GM18870 (cell line): Measurements from ENCODE around the gene ABHD16B.
A peak's percentile ranks its signal among the peaks of the same experiment; 100 is the strongest.
"Not testable (repeated sequence)": the region's sequence is repeated elsewhere in the genome, so short reads cannot be mapped to it uniquely, and the experiment has no call there.

Source experiments
- ATAC-seq: cut with Tn5 transposase; IDR thresholded peaks from one replicate; pipeline ENCODE4 v1.9.1; 2021; ENCODE audit warnings: moderate library complexity; ENCODE audit not compliant: unreplicated experiment

The ABHD16B gene

GRCh38 chr20:63834491-63834880 is 26.8 kb upstream of the ABHD16B start:
- no peak for ATAC-seq

GRCh38 chr20:63835021-63835858 is 26.1 kb upstream of the ABHD16B start:
- no peak for ATAC-seq

DNA sequence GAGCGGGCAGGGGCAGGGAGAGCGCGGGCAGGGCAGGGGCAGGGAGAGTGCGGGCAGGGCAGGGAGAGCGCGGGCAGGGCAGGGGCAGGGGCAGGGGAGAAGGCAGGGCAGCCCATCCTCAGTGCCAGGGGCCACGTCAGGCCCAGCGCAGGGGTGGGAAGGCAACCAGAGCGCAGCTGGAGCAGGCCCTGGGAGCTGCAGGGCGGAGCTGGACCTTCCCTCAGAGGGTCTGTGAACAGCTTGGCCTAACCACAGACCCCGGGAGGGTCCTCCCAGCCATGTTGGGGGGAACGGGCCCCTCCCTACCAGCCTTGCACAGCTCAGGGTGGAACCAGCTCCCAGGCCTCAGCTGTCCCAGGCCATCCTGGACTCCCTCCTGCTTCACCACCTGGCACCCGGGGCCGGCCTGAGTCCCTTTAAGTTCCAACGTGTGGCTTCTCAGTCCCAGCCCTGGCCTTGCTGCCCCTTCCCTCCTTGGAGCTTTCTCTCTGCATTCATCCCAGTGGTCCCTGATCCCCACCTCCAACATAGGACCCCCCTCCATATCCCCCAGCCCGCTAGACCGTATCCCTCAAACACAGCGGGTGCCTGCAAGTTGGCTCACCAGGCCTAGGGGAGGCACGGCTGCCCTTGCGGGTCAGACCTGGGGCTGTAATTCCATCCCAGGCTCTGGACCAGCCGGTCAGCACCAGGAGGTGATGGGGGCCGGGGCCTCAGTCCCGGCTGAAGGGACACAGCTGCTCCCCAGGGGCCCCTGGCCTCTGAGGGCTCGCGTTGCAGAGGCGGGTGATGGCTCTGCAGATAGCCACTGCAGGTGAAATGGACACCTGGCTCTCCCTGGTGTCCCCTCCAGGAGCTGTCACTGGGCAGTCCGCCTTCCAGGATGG is 24.6 kb upstream of the ABHD16B start:
- no peak for ATAC-seq

DNA sequence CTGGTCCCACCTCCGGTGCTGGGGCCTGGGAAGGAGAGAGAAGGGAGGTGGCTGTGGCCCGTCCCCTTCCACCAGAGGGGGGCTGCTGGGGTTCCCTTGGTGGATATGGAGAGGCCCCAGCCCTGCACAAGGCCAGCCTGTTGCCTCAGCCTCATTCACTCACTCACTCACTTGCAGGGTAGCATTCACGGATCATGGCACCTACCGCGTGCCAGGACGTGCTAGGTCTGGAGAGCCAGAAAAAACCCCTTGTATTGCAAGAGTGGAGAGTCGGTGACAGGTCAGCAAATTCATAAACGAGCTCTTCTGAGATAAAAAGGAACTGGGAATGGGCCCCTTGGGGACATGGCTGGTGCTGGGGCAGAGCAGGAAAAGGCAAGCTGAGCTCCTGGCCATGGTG is 23.8 kb upstream of the ABHD16B start:
- no peak for ATAC-seq

DNA sequence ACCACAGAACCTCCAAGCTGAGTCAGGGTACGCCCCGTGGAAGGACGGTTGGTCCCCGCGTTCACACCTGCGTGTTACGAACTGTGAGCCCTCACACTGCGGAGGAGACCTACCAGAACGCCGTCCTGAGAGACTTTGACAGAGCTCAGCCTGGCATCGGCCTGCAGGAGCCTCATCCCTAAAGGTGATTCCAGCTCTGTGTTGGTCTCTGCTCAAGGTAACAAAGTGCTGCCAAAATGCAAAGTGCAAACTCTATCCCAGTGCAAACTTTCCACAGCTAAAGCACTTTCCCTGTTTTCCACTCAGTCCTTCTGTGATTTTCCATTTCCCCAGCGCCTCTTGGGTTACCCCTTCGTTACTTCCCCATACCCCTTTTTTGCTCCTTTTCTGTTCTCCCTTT is 21.7 kb upstream of the ABHD16B start:
- no peak for ATAC-seq

DNA sequence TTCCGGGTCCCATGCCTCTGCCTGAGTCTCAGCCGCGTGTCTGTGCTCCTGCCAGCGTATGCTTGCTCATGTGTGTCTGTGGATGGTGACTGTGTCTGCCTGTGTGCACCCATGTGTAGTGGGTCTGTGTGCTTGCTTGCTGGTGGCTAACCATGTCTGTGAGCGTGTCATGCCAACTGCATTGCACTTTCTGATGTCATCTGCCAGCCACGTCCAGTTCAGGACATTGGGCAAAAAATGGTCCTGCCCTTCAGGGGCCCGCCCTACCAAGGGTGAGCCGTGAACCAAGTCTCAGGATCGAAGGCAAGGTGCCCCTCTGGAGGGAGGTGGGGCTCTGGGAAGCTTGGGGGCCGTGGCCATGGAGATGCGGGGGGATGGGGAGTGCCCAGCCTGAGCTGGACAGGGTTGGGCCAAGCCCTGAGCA is 20.9 kb upstream of the ABHD16B start:
- ATAC-seq, result no peak

- no peak for ATAC-seq
Observed at GRCh38 chr20:63842258-63842657, 19.0 kb upstream of the ABHD16B start.

- ATAC-seq, result no peak
Observed at GRCh38 chr20:63843222-63843621, 18.1 kb upstream of the ABHD16B start.

DNA sequence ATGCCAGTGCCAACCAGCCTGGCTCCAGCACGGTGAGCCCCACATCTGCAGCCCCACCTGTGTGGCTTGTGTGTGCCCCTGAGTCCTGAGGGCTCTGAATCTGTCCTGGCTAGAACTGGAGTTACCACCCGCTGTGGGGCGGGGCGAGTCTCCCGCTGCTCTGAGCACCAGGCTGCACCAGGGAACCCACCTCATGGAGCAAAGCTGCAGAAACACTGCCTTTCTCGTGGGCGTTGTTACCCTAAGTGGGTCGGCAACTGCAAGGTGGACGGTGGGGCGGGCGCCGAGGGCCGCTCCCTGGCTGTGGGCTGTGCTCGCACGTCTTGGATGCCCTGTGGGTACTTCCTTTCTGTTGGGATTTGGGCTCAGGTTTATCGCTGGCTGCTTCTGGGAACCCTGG is 17.5 kb upstream of the ABHD16B start:
- ATAC-seq, result no peak

GRCh38 chr20:63844511-63844991 is 16.7 kb upstream of the ABHD16B start:
- ATAC-seq, result no peak

DNA sequence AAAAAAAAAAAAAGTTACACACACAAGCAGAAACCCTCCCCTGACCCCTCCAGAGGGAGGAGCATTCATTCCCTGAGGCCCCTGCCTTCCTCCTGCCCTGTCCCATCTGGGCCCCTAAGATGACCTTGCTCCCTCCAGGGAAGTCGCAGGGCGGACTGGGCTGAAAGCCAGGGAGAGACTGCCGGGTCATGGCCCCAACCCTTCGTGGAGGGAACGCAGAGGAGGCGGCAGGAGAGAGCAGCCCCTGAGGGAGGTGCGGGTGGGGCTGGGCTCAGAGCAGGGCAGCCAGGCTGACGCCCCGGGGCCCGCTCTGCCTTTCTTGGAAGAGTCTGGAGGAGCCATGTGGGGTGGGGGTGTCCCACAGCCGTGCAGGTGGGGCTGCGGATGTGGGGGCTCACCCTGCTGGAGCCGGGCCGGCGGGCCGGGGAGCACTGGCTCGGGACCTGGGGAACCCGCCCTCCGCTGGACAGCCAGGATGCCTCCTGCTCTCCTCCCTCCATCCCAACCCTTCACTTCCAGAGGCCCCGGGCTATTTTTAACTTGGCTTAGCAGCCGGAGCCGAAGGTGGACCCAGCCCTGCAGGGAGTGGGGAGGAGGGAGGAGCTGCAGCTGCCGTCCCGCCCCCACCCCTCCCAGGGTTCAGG is 15.0 kb upstream of the ABHD16B start:
- no peak for ATAC-seq

- ATAC-seq, result no peak
Observed at GRCh38 chr20:63846888-63847236, 14.4 kb upstream of the ABHD16B start.

GRCh38 chr20:63847237-63848002 is 13.9 kb upstream of the ABHD16B start:
- no peak for ATAC-seq

DNA sequence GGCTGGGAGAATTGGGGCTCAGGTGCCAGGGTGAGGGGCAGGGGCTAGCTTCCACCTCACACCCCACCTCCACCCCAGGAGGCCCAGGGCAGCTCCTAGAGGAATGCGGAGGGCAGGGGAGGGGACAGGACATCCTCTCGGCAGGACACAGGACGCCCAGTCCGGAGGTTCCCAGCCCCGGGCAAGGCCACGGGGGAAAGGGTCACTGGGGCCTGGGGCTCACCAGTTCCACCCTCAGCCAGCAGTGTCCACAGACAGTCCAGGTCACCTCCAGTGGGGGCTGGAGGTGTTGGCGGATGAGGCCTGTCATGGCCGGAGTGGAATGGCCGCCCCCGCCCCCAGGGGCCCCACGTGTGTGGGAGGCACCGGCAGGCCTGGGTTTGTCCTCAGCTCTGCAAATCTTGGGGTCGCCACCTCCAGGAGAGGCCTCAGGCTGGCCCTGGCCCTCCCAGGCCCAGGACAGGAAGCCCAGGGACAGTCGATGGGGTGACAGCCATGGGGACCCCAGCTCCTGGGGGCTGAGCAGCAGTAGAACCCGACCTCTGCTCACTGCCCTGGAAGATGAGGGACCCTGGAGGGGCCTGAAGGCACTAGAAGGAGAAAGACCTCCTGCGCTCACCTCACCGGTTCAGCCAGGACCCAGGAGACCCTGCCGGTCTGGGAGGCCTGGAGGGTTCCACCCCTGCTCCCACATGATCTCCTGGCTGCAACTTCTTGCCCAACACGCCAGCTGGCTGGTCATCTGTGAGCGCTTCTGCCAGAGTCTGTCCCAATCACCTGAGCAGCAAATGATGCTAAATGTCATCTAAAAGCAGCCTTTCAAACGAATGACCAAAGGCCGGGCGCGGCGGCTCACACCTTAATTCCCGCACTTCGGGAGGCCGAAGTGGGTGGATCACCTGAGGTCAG is 13.0 kb upstream of the ABHD16B start:
- ATAC-seq, result no peak

DNA sequence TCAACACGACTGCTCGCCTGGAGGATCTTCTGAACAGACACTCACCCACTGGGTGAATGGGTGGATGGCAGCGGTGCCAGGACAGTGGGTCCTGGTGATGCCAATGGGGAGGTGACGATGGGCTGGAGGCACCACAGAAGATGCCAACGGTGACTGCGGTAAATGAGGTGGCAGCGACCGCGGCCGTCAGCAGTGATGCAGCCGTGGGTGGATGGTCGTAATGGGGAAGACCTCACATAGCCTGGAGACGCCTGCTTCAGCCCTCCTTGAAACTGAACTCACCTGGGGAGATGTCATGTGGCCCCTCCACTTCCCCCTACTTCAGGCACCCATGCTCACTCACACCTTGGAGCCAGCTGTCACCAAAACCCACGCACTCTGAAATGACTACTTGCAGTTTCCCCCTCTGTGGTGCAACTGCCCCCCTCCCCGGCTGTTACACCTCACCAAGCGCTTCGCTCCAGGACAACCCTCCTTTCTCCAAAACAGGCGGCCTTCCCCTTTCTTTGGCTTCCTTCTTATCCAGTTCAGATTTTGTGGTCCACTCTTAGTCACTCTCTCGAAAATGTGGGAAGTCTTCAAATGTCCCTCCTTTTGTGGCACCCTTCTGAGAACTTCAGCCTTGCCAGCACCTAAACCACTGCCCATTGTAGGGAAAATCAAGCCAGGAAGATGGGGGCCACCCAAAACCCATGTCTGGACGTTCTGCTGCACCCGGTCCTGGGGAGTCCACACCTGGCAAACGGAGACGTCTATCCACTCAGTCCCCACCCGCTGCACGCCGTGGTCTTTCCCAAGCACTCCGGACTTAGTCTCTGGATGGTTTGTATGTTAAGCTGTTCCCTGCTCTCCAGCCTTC is 10.4 kb upstream of the ABHD16B start:
- ATAC-seq, result peak; percentile 86

- ATAC-seq, result not testable (repeated sequence)
Observed at GRCh38 chr20:63851548-63851943, 9.8 kb upstream of the ABHD16B start.

- ATAC-seq, result not testable (repeated sequence)
Observed at GRCh38 chr20:63853733-63854068, 7.6 kb upstream of the ABHD16B start.

- no peak for ATAC-seq
Observed at GRCh38 chr20:63854069-63854765, 7.1 kb upstream of the ABHD16B start.
